GM12892 (cell line): Measurements from ENCODE around the gene DCAF17.

ENCODE experiments used
- POLR2A ChIP-seq: IDR thresholded peaks from 2 replicates; pipeline ENCODE4 v1.6.1; 2011; ENCODE audit warnings: low read depth, low read length, control low read depth
- POLR2AphosphoS5 ChIP-seq: IDR thresholded peaks from 2 replicates; pipeline ENCODE4 v1.6.1; 2011; ENCODE audit warnings: low read depth, low read length, control low read depth

DNA sequence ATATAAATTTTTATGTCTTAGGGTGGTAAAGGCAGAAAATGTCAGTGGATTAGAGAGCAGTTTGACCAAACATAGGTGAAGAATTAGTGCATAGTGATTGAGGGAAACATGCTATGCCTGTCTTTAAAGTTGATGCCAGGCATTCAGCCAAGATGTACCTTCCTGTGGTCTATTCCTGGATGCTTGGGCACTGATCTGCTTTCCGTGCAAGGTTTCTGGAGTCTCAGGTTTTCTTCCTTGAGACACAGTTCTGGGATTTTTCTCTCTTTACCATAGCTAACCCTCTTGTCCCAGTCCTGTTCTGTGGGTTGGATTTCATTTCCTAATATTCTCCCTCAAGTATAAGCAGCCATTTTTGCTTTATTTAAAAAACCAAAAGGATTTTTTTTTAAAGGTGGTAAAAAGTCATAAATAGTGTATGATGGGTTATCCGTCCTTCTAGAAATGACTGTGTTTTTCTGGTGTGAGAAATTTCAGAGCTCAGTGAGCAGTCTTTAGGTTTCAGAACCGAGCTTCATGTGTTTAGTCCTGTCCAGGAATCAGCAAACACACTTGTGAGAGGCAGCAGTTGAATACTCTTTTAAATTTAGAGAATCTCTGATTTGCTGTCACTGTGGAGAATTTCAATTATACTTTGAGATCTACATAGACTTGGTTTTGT is 45.3 kb downstream of the DCAF17 start:
- TF ChIP-seq POLR2AphosphoS5 (no peak), POLR2A (no peak)
